Liver (tissue), 3 donors: ENCODE data around the gene ARF1.

Experiments
- EGR1 ChIP-seq, 2 donors: IDR thresholded peaks; 2 replicates each; pipeline ENCODE4 v1.6.1; 2016 to 2018; ENCODE audit warnings: antibody characterized with exemption in 2 of 2, low read depth in 2 of 2
- RAD21 ChIP-seq, 2 donors: IDR thresholded peaks; 2 replicates each; pipeline ENCODE4 v1.6.1; 2016; ENCODE audit warnings: antibody characterized with exemption in 2 of 2, mild to moderate bottlenecking in 2 of 2
- REST ChIP-seq: IDR thresholded peaks from 2 replicates; pipeline ENCODE4 v1.6.1; 2016; ENCODE audit warnings: antibody characterized with exemption, mild to moderate bottlenecking
- RXRA ChIP-seq, 2 donors: IDR thresholded peaks; 2 replicates each; pipeline ENCODE4 v1.6.1; 2017 to 2018; ENCODE audit warnings: antibody characterized with exemption in 2 of 2, mild to moderate bottlenecking in 1 of 2
- SP1 ChIP-seq: IDR thresholded peaks from 2 replicates; pipeline ENCODE4 v1.6.1; 2018; ENCODE audit warnings: antibody characterized with exemption, mild to moderate bottlenecking
- TAF1 ChIP-seq: conservative IDR thresholded peaks from 2 replicates; pipeline ENCODE4 v1.6.1; 2016; ENCODE audit warnings: antibody characterized with exemption, mild to moderate bottlenecking
- YY1 ChIP-seq: IDR thresholded peaks from 2 replicates; pipeline ENCODE4 v1.6.1; 2016; ENCODE audit warnings: antibody characterized with exemption, mild to moderate bottlenecking
- TF ChIP-seq, protein P1 (sequence below): fragments of 150-350 bp; IDR thresholded peaks from 2 replicates; pipeline ENCODE4 v1.5.1; 2017; ENCODE audit warnings: improper control_type of control experiment, low read depth, low read length; ENCODE audit not compliant: missing input control
- TF ChIP-seq, protein P2 (sequence below): IDR thresholded peaks from 2 replicates; pipeline ENCODE4 v1.6.1; 2016; ENCODE audit warnings: antibody characterized with exemption
- TF ChIP-seq, protein P3 (sequence below): IDR thresholded peaks from 2 replicates; pipeline ENCODE4 v1.6.1; 2016; ENCODE audit warnings: antibody characterized with exemption
- TF ChIP-seq, protein P4 (sequence below): IDR thresholded peaks from 2 replicates; pipeline ENCODE4 v1.6.1; 2016; ENCODE audit warnings: antibody characterized with exemption
- donor health status: healthy.
- donor health status: healthy.

- TF ChIP-seq, protein P1, sequence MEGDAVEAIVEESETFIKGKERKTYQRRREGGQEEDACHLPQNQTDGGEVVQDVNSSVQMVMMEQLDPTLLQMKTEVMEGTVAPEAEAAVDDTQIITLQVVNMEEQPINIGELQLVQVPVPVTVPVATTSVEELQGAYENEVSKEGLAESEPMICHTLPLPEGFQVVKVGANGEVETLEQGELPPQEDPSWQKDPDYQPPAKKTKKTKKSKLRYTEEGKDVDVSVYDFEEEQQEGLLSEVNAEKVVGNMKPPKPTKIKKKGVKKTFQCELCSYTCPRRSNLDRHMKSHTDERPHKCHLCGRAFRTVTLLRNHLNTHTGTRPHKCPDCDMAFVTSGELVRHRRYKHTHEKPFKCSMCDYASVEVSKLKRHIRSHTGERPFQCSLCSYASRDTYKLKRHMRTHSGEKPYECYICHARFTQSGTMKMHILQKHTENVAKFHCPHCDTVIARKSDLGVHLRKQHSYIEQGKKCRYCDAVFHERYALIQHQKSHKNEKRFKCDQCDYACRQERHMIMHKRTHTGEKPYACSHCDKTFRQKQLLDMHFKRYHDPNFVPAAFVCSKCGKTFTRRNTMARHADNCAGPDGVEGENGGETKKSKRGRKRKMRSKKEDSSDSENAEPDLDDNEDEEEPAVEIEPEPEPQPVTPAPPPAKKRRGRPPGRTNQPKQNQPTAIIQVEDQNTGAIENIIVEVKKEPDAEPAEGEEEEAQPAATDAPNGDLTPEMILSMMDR, result no peak
- TF ChIP-seq, protein P2, sequence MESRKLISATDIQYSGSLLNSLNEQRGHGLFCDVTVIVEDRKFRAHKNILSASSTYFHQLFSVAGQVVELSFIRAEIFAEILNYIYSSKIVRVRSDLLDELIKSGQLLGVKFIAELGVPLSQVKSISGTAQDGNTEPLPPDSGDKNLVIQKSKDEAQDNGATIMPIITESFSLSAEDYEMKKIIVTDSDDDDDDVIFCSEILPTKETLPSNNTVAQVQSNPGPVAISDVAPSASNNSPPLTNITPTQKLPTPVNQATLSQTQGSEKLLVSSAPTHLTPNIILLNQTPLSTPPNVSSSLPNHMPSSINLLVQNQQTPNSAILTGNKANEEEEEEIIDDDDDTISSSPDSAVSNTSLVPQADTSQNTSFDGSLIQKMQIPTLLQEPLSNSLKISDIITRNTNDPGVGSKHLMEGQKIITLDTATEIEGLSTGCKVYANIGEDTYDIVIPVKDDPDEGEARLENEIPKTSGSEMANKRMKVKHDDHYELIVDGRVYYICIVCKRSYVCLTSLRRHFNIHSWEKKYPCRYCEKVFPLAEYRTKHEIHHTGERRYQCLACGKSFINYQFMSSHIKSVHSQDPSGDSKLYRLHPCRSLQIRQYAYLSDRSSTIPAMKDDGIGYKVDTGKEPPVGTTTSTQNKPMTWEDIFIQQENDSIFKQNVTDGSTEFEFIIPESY, result no peak
- no peak for TF ChIP-seq TAF1
- TF ChIP-seq, protein P3, sequence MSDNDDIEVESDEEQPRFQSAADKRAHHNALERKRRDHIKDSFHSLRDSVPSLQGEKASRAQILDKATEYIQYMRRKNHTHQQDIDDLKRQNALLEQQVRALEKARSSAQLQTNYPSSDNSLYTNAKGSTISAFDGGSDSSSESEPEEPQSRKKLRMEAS, result no peak
- no peak for TF ChIP-seq REST
- no peak for TF ChIP-seq RXRA (IDR thresholded peaks at IDR 0.05)
- no peak for TF ChIP-seq RAD21 (IDR thresholded peaks at IDR 0.05)
- TF ChIP-seq YY1, result peak; percentile 36
- TF ChIP-seq SP1, result no peak
- TF ChIP-seq, protein P4, sequence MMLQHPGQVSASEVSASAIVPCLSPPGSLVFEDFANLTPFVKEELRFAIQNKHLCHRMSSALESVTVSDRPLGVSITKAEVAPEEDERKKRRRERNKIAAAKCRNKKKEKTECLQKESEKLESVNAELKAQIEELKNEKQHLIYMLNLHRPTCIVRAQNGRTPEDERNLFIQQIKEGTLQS, result no peak
- no peak for TF ChIP-seq EGR1 (IDR thresholded peaks at IDR 0.05; ENCODE audit: low read depth in 2 of 2)
These were observed 20.5 kb downstream of the ARF1 start, which contains the start of gene C1orf35 for GRCh38 chr1:228102791-228103620.
